Epidermal melanocyte (primary cell): ENCODE data around the gene MEF2D.

Experiments
- DNase-seq: peaks from one replicate; pipeline ENCODE4 v3.0.0; 2011; ENCODE audit warnings: low spot score; ENCODE audit not compliant: insufficient read length

The MEF2D gene

DNA sequence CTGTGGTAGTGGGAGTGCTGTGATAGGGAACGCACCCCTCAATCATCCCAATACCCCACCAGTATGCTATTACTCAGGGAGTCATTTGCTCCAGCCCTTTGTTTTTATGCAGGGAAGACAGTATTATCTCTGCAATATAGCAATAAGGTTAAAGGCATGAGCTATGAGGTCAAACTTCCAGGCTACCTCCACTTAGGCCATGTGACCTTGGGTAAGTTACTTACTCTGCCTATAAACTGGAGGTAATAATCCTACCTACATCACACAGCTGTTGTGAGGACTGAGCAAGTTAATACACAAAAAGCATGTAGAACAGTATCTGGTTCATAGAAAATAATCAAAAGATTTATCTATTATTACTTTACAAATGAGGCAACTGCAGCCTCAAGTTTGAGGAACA is 30.1 kb downstream of the MEF2D start:
- no peak for DNase-seq

DNA sequence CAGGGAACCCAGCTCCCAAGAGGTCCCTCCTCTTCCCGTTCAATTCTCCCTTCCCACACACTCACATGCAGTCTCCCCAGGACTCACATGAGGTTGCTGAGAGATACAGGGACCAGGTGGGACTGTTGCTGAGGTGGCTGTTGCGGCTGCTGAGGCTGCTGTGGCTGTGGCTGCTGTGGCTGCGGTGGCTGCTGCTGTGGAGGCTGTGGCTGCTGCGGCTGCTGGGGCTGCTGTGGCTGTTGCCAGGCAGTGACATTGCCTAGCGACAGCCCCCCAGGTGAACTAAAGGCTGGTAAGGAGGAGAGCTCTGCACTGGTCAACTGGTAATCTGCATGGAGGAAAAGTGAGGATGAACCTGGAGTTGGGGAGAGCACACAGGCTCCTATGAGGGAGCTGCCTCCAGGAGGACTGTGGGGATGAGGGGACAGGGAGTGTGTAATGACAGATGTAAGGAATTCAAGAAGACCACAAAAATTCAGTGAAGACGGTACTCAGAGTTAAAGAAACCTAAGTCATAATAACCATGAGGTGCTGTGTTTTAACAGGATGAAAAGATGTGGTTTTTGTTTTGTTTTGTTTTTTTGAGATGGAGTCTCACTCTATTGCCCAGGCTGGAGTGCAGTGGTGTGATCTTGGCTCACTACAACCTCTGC is 31.8 kb downstream of the MEF2D start:
- DNase-seq: no peak

DNA sequence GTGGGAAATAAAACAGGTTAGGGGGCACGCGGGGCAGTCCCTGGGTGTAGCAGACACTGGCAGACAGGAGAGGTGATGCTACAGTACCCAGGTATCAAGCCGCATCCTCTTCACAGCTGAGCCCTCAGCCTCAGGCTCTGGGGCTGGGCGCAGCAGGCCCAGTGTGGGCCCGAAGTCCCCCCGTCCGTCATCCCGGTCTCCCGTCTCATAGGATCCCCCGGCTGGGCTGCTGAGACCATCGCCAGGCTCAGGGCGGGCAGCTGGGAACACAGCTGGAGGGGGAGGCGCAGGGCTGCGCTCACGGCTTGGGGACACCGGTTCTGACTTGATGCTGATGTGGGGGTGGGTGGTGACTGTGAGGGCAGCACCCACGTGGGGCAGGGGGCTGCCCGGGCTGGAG is 32.7 kb downstream of the MEF2D start:
- no peak for DNase-seq

DNA sequence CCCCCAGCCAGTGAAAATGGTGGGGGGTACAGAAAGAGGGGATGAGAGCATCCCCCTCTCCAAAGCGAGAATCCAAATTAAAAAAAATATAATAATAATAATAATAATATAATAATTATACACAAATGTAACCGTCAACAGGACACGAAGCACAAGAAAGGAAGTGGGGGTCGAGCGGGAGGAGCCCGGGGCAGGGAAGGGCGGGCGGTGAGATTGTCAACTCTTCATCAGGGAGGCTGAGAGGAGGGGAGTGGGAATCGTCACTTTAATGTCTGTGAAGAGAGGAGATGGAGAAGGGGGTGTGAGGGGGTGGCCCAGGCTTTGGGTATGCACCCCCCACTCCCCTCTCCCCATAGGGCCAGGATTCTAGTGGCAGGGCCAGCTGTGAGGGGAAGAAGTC is 33.2 kb downstream of the MEF2D start:
- no peak for DNase-seq

DNA sequence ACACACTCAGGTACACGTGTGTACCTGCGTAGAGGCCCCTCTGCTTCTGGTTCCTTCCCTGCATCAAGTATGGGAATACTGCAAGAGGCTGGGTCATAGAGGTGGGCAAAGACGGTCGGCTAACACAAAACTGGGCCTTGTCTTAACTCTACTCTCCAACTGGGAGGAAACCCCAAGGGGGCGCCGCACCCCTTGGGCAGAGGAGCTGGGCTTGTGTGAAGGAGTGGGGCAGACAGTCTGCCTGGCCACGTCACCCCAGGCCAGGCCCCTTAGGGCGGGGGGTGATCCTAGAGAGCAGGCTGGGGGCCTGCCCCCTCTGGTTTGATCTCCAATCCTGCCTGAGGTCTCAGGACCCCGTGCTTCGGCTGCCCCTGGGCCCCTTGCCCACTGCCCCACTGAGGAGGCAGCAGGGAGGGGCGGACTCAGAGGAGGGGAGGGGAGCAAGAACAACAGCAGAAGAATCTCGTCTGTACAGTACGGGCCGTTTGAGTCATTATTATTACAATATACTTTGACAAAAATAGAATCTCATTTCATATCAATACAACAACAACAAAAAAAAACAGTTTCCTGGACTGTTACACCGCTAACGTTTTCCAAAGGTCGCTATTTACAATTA is 34.7 kb downstream of the MEF2D start:
- DNase-seq: no peak

DNA sequence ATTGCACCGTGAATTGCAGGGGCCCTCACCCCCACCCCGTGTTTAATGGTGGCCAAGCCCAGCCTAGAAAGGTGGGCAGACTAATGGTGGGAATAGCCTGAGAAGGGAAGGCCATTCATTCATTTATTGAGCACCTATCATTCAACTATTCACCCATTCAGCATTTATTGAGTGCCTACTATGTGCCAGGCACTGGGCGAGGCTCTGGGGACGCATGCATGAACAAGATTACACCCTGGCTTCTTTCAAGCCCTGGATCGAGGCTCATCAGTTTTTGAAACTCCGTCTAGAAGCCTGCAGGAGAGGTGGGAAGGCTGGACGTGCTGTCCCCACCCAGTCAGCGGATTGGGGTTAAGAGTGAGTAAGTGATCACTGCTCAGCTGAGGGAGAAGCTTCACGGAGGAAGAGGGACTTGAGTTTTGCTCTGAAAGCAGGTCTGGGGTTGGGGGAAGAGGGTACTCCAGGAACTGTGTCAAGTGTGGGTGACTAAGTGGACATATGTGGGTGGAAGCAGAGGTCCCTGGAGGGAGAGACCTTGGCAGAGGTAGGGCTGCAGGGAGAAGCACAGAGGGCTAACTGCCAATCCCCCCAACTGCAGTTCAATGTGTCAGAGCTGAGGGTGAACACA is 35.6 kb downstream of the MEF2D start:
- no peak for DNase-seq

DNA sequence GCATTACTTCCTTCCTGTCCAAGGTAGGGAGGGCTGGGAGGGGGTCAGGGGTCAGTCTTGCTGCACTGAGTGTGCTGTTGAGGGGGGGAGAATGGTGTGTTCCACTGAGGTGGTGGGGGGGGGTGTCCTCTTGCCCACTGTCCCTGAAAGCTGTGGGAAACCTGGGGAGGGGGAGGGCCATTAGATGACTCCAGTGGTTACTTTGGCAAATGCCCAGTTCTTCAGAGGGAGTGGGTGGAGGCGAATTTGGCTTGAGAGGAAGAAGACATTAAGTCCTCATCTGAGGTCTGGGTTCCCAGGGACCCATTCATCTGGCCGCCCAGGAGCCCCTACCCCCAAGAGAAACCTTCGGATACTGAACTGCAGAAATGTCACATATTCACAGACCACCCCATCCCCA is 36.2 kb downstream of the MEF2D start:
- DNase-seq: no peak

DNA sequence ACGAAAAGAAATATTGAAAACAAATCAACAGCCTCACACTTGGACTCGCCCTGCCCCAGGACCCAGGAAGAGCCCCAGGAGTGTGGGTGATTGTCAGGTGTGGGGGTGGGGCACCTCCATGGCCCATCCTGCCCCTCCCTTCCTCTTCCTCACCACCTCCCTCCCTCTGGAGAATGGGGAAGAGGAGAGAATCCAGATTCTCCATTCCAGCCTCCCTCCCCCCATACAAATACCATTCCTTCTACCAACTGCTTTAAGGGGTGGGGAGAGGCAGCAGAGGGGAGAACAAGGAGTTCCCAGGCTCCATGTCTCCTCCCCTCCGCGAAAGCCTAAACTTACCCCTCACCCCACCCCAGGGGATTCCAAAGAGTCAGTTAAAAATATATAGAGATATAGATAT is 36.7 kb downstream of the MEF2D start:
- no peak for DNase-seq

DNA sequence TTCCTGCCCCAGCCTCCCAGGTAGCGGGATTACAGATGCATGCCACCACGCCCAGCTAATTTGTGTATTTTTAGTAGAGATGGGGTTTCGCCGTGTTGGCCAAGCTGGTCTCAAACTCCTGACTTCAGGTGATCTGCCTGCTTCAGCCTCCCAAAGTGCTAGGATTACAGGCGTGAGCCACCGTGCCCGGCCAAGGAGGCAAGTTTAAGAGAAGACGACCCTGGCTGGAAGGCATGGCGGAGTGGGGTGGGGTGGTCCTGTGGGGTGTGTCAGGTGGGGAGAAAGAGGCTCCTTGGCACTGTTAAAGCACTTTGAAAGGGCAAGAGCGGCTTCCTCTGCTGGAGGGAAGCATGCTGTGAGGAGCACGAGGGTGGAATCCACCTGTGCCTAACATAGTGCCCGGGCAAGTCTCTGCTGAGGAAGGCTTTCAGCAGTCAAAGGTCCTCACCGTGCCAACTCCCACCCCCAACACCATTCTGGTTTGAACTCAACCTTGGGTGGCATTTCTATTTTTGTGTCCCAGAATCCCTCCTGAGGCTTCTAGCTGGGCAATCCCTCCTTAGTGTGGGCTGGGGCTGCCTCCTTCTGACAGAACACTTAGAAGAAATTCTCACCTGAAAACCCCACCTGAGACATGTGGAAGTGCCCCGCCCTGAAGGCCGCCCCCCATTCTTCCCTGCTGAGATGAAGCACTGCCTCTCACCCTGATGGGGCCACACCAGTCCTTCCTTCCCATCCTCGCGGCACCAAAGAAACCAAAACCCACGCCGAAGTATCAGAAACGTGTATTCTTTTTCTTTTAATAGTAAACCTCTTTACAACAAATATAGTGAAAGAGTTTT is 37.4 kb downstream of the MEF2D start:
- DNase-seq: no peak

DNA sequence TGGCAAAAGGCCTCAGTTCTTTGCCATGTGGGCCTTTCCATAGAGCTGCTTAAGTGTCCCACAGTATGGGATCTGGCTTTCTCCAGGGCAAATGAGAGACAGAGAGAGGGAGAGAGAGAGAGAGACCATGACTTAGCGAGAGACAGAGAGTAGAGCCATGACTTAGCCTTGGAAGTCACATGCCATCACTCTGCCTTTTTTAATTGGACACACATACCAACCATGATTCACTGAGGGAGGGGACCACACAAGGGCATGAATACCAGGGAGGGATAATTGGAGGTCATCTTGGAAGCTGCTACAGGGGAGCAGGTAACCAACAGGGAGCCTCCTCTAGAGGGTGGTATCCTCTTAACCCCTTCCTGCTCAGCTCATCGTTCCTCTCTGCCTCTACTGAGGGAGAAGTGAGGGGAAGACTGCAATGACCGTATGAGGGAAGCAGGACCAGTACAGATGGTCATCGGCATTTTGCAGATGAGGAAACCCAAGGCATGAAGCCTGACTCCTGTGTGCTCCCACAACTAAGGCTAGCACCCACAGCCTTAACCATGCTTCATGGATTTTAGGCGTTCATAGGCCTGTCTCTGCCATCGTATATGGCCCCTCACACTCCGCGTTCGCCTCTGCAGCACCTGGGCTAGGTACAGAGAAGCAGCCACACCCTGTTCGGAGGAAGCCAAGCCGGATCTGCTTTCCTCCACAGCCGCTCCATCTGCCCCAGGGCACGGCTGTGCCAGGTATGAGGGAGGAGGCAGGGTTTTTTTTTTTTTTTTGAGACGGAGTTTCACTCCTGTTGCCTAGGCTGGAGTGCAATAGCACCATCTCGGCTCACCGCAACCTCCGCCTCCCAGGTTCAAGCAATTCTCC is 38.6 kb downstream of the MEF2D start:
- no peak for DNase-seq

DNA sequence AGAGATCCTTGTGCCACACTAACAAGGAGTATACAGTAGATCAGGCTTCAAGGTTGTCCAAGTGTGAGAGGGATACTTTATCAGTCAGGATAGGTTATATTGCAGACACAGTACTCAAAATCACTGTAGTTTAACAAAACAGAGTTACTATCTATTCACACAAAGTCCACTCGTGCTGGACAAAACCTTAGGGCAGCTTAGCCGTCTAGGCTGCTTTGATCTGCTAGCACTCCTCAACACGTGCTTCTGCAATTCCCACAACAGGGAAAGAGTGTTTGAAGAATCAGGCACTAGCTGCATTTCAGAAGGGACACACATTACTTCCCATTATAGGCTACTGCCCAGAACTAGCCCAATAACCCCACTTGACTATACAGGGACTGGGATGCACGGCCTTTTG is 39.5 kb downstream of the MEF2D start:
- DNase-seq: no peak

DNA sequence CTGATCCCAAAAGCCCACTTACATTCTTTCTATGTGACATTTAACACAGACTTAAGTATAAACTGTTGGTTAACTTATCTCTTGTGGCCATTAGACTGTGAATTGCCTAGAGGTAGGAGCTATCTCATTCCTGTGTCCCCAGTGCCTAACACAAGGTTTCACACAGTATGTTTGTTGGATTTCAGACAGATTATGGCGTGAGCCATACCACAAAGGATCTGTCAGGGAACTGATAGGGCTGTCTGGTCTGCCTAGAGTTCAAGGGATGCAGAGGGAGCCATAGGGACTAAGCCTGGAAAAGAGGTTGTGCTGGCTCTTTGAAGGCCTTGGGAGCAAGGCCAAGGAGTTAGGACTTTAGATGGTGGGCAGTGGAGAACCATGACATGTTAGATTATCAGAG is 40.0 kb downstream of the MEF2D start:
- no peak for DNase-seq

DNA sequence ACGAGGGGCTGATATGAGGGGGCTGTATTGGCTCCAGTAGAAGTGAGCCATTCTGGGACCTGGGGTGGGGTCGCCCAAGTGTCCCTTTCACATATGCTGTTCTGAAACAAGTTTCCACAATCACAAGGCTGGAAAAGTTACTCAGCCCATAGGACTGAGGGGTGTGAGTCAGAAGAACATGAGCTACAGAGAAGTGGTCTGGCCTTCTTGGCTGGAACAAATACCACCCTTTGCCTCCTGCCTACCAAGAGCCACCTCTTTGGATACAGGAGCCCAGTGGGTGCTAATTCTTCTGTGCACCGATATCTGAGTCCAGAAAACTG is 42.4 kb downstream of the MEF2D start:
- DNase-seq: no peak

DNA sequence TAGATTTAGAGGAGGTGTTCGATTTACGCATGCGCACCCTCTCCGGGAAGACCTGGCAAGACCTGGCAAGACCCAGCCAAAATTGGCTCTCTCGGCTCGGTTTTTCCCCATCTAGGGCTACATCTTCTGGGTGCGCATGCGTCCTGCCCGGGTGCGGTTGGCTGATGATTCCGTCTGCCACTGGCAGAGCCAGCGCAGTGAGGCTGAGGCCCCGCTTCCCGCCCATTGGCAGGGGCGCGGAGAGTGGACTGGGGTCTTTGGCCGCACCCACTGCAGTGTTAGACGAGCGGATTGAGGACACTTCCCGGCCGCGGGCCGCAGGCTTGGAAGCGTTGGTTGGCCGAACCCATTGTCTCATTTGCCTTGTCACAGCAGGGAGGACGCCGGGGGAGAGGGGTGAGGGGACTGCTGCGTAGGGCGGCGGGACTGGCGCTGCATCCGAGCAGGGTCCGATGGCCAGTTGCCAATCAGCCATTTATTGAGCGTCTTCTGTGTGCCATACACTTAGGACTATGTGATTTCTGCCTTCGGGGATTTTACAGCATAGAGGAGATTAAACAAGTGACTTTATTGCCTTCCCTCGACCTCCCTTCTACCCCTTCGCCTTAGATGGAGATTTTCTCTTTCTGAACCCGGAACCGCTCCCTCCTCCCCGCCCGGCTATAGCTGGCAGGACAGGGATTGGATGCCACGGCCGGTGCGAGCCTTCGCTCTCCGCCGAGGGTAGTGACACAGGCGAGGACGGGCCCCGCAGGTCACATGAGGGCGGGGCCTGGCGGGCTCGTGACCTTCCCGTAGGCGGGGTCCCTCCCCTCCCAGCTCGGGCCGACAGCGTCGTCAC is 43.7 kb downstream of the MEF2D start:
- peak; percentile 96 for DNase-seq

DNA sequence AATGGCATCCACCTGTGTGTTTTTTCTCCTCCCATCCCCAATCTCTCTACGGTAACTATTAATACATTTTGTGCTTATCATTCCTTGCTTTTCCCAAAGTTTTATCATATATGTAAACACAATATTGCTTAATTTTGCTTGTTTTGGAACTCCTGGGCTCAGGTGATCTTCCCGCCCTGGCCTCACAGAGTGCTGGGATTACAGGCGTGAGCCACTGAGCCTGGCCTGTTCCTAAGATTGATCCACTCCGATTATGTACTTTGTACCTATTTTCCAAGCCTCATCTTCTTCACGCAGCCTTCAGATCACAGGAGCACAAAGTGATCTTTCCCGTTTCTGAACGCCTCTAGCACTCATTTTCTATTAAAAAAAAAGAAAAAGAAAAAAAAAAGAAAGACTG is 45.2 kb downstream of the MEF2D start:
- DNase-seq: no peak

DNA sequence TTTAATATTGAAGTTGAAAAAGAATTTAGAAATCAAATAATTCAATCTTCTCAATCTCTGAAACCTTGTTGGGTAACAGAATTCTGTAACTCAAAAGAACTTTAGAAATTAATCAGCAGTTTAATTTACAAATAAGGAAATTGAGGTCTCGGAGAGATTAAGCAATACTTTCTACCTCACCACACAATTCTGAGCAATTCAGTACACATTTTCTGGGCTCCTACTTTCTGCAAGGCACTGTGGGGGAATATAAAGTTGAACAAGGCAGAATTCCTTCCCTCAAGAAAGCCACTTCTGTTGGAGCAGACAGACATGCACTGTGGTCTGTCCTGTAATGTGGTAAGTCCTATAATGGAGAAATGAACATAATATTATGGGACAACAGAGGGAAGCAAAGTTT is 47.7 kb downstream of the MEF2D start:
- DNase-seq: no peak

DNA sequence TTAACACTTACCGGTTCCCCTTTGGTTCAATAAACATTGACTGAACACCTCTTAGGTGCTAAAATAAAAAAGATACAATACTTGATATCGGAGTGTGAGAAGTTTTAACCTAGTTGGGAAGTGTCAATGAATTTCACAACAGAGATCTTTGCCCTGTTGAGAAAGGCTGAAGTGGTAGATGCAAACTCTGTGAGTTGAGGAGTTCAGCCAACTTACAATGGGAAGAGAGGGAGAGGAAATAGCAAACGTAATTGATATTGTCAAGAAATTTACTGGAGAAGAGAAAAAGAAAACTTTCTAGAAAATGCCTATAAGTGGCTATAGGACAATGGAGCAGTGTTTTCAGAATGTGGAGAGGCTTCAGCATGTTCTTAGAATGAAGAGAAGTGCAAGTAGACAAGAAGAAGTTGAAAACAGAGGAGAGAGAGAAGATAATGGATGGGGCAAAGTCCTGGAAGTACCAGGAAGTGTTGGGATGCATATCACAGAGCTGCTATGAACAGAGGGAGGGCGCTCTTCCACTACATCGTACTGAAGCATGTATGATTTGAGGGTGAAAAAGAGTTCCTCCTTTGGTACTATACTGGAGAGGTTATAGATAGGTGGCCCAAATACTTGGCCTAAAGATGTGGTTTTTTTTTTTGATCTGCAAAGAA is 48.9 kb downstream of the MEF2D start:
- DNase-seq: no peak

DNA sequence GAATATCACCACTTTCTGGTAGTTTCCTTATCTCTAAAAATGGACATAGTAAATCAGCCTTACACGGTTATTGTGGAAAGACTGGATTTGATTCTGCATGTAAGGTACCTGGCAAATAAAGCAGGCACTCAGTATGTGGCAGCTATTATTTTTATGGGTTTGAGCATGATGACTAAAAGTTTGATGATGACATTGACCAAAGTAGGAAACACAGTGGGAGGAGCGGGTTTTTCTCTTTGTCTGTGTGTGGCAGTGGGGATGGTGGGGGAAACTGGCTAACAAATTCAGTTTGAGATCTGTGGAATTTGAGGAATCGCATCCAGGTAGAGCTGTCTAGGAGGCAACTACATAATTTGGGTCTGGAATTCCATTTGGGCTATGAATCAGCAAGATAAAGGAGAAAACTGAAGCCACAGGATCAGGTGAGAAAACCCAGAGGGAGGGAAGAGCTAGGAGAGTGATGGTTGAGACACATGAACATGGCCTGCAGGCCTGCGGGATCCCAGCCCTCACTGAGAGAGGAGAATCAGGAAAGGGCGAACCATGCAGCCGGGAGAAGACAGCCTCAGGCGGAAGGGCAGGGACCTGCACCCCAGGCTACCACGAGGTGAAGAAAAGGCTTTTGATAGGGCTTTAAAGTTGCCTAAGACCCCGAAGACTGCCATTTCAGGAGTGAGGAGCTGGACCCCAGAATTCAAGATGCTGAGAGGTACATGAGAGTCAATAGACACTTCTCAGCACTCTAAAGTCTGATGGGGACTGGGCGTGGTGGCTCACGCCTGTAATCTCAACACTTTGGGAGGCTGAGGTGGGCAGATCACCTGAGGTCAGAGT is 52.2 kb downstream of the MEF2D start:
- no peak for DNase-seq

DNA sequence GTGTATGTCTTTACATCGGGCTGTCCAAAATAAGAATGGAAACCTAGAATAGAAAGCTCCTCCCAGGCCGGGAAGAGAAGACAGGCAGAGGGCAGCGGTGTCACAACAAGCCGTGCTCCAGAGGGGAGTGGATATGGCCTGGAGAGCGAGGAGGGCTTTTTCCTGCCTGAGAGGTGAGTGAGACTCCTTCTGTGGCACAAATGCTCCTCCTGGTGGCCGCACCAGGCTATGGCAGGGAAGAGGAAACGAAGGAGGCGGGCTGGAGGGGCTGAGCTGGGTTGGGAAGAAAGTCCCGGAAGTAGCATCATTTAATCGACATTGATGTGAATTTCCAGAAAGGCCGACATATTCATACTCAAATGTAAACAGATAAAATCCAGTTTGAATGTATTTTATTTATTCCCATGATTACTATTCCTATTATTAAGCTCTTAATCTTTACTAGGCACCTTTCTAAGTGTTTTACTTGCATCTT is 54.7 kb downstream of the MEF2D start:
- DNase-seq: peak; percentile 62
